Limb (tissue), 2 donors: ENCODE results near the gene PIK3C2G.

Experiments used
- DNase-seq, 2 donors: peaks; one replicate each; pipeline ENCODE4 v3.0.0-alpha.2; 2016; ENCODE audit errors: extremely low spot score in 2 of 2

PIK3C2G gene

DNA sequence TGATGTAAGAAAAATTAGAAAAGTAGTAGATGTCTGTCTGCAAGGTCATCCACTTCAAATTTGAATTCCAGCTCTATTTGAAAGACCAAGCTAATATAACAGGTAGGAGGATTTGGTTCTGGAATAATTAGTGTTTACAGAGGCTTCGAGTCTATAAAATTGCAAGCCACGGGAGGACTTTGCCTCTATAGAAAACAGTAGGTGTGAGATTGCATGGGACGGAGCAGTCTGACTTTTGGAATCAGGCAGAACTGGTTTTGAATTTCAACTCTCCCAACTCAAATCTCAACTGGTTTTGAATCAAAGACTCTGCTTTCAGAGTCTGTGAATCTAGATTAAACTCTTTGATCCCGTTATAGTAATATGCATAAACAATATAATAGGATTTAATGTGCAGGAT lies 82.4 kb downstream of the PIK3C2G start:
- no peak for DNase-seq

DNA sequence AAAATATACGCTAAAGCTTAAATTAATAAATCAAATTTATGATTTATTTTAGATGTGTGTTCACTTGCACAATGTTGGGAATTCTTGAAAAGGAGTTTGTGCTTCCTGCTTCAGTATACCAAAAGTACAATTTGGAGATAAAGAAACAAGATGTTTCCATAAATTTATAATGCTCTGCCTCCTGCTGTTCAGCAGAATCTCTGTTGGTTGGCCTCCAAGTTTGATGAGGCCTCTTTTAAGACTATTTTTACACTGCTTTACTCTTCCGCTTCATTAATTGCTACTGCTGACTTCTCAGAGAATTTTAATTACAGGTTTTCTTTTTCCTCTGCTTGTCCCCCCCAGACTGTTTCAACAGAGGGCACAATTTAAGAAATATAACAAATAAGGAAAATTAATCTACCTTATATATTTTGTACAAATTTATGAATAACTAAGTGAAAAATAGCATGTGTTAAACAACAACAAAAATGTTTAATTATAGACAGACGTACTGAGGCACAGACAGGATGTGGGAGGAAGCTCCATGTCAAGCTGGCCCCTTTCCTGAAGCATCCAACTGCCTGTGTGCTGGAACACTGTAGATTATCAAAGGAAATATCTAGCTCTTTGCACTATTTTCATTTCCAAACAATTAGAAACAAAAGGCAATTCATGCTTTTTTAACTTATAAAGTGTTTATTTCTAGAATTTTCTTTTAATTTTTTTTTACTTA lies 83.9 kb downstream of the PIK3C2G start:
- DNase-seq: no peak

DNA sequence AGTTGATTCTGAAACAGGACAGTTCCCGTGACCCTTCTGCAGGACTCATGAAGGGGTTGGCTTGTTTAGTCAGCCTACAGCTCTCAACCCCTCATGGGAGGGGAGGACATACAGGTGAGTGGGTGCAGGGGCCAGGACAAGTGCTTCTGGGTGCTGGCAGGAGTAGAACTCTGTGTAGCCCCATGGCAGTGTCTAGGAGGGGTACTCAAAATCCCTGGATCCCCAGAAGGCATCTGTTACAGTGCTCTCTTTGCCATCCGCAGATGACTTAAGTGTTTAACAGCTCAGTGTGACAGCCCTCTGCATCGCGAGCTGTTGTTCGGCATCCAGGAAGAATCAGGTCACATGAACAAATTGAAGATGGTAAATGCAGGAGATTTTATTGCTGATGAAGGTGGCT lies 91.0 kb downstream of the PIK3C2G start:
- DNase-seq: no peak

DNA sequence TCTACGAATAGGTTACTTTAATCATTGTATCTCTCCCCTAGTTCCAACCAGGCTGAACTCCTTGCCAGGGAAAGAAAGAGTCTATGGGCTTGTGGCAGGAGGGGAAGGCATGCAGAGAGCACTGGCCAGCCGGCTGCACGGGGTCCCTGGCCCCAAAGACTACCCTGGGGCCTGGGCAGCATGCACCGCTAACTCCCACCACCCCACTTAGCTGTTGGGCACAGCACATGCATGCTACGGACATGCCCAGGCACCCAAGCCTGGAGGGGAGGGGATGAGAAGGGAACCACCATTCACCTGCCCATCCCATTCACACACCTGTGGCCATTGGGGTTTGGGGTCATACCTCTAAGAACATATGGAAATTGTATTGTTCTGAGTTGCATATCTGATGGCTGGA lies 94.1 kb downstream of the PIK3C2G start:
- no peak for DNase-seq

DNA sequence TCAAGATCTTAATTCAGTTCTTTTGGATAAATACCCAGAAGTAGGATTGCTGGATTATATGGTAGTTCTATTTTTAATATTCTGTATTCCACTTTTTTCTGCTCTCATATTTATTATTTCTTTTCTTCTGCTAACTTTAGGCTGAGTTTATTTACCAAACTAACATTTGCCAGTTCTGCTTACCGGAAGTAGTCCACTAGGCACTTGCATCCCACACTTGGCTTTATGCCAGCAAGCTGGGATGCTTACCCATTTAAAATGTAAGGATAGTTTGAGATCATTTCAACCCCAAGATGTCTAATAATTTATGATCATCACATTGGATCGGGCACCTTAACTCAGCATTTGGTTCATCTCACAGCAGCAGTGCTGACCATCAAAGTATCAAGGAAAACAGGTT lies 96.8 kb downstream of the PIK3C2G start:
- no peak for DNase-seq

DNA sequence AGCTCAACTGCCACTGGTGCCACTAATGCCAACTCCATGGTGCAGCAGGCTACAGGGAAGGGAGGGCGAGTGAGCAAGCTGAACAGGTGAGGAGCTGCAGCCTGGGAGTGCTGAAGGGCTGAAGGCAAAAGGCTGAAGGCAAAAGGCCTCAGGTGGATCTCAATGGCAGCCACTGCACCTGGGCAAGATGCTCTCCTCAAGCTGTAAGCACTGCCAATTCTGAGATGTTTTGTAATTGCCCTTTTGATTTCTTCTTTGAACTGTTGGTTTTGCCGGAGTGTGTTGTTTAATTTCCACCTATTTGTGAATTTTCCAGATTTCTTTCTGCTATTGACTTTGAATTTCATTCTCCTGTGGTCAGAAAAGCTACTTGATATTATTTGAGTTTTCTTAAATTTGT lies 97.6 kb downstream of the PIK3C2G start:
- no peak for DNase-seq

DNA sequence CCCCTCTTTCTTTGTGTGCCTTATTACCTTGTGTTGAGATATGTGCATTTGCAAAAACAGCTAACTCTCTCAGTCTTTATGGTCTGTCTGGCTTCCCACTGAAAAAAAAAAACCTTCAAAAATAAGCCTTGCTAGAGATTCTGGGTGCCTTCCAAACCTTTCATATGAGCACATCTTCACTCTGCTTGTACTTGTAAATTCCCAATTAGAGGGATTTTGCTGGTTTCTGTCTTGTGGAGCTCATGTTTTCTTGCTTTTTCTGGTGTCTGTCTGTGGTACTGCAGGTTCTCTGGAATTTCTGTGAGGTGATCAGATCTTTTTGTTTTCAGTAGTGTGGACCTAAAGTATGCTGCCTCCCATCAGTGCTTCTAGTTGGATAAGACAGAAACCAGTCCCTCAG lies 100.1 kb downstream of the PIK3C2G start:
- no peak for DNase-seq

DNA sequence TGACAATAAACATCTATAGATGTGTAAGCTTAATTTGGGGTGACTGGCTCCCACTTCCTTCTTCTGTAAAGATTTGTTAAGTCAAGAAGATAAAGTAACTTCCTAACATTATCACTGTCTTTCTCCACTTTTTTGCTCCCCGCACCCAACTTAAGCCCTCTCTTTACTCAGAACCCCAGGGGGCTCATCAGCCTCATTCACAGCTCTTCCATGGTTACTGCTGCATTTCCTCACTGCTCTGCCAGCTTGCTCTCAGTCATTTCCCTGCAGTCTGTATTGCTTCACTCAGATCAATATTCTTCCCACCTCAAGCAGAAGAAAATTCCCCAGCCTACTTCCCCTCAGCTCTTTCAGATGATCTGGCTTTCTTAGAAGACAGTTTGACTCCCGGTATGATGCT lies 102.0 kb downstream of the PIK3C2G start:
- DNase-seq: no peak

DNA sequence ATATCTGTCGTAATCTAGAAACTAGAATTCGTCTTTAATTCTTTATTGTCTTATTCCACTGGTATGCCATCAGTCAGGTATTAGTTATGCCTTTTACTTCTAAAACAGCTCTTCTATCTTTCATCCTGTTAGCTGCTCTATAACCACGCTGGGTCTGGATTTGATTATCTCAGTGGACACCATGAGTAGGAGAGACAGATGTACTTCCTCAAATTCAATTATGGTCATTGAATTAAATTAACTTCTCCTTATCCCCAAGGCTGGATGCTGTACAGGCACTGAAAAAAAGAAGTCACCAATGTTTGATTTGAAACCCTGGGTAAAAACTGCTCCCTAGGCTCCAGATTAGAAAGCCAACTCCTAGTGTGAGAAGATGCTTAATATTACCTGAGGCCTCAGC lies 107.3 kb downstream of the PIK3C2G start:
- no peak for DNase-seq

DNA sequence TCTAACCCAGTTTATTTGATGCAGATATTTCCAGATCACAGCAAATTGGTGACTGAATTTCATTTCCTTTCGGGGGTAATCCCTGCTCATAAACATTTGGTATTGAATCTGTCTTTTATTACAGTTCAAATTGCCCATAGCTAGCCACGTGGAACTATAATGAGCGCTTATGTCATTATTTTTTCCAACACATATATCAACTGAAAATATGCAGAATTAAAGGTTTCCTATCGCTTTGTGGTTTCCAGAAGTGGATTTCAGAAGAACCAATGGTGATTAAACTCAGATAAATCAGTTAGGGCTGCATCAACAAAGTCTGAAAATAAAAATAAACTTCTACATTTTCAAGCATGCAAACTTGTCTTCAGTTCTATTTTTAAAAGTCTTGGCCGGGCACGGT lies 111.9 kb downstream of the PIK3C2G start:
- no peak for DNase-seq

DNA sequence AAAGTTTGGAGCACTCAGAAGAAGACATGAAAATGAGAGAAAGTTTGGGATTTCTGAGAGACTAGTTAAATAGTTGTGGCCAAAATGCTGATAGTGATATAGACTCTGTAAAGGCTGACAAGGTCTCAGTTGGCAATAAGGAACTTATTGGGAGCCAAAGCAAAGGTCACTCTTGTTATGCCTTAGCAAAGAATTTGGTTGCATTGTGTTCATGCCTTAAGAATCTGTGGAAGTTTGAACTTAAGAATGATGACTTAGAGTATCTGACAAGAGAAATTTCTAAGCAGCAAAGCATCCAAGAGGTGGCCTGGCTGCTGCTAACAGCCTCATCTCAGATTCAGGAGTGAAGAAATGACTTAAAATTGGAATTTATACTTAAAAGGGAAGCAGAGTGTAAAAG lies 113.8 kb downstream of the PIK3C2G start:
- no peak for DNase-seq

DNA sequence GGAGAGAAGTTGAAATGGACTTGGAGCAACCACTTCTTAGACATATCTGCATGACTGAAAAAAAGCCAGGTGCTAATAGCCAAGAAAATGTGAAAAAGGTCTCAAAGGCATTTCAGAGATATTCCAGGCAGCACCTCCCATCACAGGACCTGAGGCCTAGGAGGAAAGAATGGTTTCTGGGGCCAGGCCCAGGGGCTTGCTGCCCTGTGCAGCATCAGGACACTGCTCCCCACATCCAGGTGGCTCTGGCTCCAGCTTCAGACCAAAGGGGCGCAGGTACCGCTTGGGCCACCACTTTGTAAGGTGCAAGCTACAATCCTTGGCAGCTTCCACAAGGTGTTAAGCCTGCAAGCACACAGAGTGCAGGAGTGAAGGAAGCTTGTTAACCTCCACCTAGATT lies 114.3 kb downstream of the PIK3C2G start:
- DNase-seq: no peak

DNA sequence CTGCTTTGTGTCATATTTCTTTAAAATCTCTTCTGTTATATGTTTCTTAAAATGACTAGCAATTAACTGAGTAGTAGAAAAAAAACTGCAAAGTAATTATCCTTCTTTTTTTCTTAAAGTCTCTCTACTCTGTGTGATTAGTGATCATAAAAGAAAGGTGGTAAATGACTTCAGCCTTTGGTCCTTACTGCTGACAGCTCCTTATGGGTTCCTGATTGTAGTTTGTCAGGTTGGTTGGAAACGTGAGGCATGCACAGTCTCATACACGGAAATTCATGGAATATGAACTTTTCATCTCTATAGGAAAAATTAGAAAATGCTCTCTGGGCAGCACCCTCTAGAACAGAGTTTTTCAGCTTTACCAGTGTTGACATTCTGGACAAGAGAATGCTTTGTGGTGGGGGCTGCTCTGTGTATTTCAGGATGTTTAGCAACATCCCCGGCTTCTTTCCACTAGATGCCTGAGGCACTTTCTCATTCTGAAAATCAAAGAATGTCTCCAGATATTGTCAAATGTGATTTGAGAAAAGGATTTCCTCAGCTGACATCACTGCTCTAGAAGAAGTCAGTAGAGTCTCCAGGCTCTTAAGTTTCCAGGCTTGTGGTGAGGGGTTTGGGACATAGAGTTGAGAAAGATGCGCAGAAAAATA lies 121.0 kb downstream of the PIK3C2G start:
- no peak for DNase-seq

DNA sequence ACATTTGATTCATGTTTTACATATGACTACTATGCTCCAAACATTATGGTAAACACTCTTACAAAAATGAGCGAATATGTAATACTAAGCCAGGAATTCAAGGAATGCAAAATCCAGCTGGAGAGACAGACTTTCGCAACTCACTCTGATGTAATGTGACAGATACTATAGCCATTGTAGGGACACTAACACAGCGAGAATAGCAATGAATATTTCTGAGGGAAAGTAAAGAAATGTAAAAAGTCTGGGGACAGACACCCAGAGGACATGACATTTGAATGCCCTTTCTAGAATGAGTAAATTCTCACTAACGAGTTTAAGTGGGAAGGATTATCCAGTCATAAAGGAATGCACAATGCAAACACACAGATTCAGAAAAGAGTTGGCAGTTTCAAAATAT lies 121.9 kb downstream of the PIK3C2G start:
- peak in 1 of 2 donors; percentile 82 for DNase-seq

DNA sequence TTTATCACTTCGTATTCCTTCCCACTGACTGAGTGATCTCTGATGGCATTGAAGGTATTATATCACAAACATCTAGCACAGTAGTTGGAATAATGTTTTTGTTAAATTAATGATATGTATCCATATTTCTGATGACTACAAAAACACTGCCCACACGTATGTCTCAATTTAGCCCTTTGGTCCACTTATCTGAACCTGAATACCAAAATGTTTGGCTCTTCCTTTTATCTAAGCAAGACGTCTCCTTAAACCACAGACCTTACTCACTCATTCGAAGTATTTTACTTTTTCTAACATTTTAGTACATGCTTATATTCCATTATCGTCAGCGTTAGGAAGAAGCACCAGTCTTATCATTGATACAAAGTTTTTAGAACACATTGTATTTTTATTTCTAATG lies 126.4 kb downstream of the PIK3C2G start:
- DNase-seq: no peak

DNA sequence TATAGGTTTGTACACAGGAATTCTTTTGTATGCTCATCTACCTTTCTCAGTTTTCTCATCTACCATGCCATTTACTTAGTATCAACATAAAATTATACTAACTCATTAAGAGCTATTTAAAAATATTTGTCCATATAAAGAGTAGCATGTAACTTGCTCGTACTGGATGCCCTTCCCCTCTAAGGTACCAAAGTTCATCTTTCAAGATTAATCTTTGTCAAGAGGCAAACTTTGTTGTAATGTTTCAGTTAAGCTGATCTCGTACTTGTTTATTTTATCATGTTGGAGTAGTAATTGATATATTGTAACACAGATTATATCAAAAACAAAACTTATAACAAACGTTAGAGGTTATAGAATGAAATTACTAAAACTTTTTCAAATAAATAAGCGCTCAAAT lies 128.5 kb downstream of the PIK3C2G start:
- no peak for DNase-seq

DNA sequence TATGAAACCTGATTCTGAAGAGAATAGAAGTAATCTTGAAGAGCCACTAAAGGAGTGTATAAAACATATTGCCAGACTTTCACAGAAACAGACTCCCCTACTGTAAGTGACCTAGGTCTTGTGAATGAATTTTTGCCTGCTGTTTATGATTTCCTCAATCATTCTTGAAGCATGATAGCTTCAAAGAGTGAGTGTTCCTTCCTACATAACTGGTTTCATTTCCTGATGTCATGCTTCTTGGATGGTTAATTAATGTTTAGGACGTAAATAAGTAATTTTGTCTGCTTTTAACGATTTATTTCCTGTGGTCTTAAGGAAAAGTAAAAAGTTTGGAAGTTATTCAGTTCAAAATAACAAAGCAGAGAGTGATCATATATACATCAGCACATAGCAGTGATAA lies 129.8 kb downstream of the PIK3C2G start:
- peak in 1 of 2 donors; percentile 28 for DNase-seq

DNA sequence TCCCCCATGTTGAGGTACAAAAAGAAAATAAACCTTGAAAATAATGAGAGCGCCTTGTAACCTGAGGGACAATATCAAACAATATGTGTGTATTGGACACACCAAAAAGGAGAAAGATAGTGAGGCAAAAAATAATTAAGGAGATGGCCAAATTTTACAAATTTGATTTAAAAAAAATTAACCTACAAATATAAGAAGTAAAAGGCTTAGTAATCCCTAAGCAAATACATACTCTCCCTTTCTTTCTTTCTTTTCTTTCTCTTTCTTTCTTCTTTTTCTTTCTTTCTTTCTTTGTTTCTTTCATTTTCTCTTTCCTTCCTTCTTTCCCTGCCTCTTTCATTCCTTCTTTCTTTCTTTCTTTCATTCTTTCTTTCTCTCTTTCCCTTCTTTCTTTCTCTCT lies 133.4 kb downstream of the PIK3C2G start:
- DNase-seq: no peak

DNA sequence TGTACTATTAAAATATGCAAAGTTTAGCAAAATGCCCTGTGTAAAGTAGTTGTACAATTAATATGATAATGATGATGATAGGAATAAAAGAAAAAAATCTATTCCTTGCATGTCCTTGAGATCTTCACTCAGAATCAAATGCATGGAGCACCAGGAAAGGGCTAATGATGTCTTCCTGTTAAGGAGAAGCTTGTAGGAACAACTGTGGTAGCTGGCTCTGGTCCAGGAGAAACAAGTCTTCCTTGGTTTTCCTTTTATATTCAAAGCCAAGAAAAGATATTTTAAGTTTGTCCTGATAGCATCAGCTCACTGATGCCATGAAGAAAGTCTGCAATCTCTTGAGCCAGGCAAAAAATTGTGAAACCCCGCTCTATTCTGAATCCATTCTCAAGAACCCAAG lies 138.9 kb downstream of the PIK3C2G start:
- no peak for DNase-seq

DNA sequence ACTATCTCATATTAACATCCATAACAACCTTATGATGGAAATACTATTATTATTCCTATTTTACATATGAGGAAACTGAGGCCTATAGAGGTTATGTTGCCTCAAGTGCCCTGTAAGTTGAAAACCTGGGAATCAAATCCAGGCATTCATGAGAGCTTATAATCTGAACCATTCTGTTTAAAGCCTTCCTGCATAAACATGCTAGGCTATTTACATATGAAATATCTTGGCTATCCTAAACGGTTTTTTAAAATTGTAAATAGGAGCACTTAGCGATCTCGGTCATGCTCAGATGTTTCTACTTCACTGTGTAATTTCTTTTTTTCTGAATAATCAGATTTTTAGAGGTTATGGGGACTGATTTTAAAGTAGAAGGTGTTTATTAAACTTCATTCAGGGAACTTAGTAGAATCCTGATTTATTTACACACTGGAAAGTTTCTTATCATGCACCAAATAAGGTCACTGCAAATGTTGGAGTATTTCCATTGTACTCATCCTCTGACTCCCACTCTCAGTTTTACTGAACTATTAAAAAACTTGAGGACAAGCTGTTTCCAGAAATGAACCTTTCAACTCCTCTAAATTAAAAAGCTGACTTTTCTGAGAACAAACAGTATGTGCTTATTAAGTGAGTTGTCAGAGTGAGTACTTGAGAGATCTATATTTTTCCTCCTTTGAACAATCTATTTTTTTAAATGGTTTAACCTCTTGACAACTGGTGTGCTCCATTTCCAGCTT lies 141.7 kb downstream of the PIK3C2G start:
- DNase-seq: no peak

DNA sequence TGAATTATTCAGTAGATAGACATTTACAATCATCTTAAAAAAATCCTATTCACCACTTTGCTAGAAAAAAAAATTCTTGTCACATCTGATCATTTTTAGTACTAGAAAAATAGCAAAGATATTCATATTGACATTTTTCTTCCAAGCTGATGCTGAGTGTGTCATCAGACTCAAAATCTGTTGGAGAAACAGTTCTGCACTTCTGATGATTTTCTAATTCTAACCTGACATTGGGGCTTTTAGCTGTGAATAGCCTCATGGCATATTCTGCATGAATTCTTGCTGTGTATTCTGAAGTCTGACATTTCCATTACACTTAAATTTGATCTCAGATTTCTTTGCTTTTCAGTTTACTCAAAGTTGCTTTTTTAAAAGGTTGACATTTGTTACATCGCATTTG lies 150.1 kb downstream of the PIK3C2G start:
- no peak for DNase-seq

DNA sequence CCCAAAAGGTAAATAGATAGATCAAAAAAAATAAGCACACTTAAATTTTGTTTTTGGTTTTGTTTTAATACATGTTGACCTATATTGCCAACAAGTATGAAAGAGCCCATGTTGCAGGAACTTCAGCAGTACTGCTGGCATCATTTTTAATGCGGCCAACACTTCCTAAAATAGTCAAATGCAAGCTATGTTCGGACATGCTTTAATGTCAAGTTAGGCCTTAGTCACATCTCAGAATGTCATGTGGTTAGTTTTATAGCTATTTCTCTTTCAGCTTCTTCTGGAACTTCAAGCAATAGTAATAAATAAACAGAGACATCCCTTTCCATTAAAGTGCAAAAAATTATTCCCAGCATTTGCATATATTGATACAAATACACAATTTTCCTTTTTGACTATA lies 153.4 kb downstream of the PIK3C2G start:
- DNase-seq: no peak

DNA sequence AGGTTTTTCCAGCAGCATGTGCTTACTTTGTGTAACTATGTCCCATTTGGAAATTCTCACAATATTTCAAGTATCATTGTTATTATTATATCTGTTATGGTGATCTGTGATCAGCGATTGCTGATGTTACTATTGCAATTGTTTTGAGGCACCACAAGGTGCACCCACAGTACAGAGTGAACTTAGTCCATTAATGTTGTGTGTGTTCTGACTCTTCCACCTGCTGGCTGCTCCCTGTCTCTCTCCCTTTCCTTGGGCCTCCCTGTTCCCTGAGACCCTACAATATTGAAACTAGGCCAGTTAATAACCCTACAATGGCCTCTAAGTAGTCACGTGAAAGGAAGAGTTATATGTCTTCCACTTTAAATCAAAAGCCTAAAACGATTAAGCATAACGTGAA lies 153.9 kb downstream of the PIK3C2G start:
- DNase-seq: no peak
